GM18861 (cell line): ENCODE data around the gene IRF5.
"Not testable (repeated sequence)": the region's sequence is repeated elsewhere in the genome, so short reads cannot be mapped to it uniquely, and the experiment has no call there.

ENCODE experiments used
- ATAC-seq: cut with Tn5 transposase; IDR thresholded peaks from one replicate; pipeline ENCODE4 v1.9.1; 2021; ENCODE audit not compliant: unreplicated experiment

IRF5 gene

DNA sequence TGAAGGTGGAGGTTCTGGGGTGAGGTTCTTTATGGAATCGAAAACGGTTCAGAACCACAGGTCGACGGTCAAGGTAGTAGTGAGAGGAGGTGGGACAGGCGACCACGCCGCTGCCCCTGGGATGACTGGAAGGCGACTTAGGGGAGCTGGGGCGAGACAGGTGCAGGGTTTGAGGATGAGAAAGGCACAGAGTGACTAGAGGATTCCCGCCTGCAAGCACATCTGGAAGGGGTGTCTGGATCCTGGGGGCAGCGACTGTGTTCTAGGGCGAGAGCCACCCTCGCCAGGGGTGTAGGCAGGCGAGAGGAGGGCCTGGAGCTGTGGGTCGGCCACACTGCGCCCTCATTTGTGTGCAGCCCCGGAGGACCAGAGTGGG is 468 bp upstream of the IRF5 start:
- ATAC-seq = no peak

GRCh38 chr7:128938544-128939074 is 882 bp downstream of the IRF5 start:
- ATAC-seq = no peak

GRCh38 chr7:128939075-128939860 is 1.5 kb downstream of the IRF5 start:
- ATAC-seq = no peak

- no peak for ATAC-seq
These were observed 2.2 kb downstream of the IRF5 start for GRCh38 chr7:128939861-128940410.

GRCh38 chr7:128940494-128941322 is 3.0 kb downstream of the IRF5 start:
- peak; percentile 47 for ATAC-seq

GRCh38 chr7:128941323-128941890 is 3.7 kb downstream of the IRF5 start:
- no peak for ATAC-seq

DNA sequence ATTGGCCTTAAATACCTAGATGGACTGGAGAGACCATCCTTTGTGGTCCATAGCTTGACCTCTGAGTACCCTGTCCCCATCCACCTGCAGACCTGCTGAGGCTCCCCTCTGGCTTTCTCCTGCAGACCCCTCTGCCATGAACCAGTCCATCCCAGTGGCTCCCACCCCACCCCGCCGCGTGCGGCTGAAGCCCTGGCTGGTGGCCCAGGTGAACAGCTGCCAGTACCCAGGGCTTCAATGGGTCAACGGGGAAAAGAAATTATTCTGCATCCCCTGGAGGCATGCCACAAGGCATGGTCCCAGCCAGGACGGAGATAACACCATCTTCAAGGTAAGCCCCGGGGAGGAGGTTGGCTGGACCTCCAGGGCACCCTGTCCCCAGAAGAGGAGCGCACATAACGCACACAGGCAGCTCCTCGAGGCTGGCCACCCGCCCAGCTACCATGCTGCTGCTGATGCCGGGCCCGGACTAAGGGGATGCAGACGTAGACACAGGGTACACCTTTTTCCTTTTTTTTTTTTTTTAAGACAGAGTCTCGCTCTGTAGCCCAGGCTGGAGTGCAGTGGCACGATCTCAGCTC is 4.3 kb downstream of the IRF5 start:
- no peak for ATAC-seq

DNA sequence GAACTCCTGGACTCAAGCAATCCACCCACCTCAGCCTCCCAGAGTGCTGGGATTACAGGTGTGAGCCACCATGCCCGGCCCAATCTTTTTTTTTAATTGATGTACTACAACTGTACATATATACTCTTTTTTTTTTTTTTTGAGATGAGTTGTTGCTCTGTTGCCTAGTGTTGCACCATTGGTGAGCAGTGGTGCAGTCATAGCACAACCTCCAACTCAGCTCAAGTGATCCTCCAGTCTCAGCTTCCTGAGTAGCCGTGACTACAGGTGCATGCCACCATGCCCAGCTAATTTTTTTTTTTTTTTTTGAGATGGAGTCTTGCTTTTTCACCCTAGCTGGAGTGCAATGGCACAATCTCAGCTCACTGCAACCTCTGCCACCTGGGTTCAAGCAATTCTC is 5.5 kb downstream of the IRF5 start:
- ATAC-seq = not testable (repeated sequence)

- no peak for ATAC-seq
These were observed 6.9 kb downstream of the IRF5 start for GRCh38 chr7:128944487-128945236.

GRCh38 chr7:128945668-128946366 is 8.1 kb downstream of the IRF5 start:
- no peak for ATAC-seq

GRCh38 chr7:128946936-128947830 is 9.5 kb downstream of the IRF5 start:
- ATAC-seq = no peak

- no peak for ATAC-seq
These were observed 10.1 kb downstream of the IRF5 start for GRCh38 chr7:128947854-128948253.

GRCh38 chr7:128948312-128948973 is 10.7 kb downstream of the IRF5 start:
- ATAC-seq = no peak

- no peak for ATAC-seq
These were observed 11.4 kb downstream of the IRF5 start for GRCh38 chr7:128948976-128949760.

DNA sequence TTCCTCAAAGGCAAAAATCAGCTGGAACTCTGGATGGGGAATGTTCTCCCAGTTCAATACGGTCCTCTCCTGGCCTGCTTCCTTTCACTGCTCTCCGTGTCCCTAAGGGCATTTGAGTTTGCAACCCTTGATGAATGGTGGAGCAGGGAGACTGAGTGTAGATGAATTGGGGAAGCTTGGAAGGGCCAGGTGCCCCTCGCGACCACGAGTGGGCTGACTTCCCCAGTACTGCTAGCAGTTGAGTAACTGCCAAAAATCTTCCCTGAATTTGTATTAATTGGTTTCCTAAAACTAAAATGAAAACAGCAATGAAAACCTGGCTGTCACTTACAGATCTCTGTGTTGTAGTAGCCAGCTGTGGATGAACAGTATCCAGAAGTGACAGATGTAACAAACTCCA is 13.6 kb downstream of the IRF5 start:
- ATAC-seq = no peak

- ATAC-seq = no peak
These were observed 16.4 kb downstream of the IRF5 start for GRCh38 chr7:128954150-128954549.
